ENCODE measurements around the gene ODAD4.

The ODAD4 gene

DNA sequence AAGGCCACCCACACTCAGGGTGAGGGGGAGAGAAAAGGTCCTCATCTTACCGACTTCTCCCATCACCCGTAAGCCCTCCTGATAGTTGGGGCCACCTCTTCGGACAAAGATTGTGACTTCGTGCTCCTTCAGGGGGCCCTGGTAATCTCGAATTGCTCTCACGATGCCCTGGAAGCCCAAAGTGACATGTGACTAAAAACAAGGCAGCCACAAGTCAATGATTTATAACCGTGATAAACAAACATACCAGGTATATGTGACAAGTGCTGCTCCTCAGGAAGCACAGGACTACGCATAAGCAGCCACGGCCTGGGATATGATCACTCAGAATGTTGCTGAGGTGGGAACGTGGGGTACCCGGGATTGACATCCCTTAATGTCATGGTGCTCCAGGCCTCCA lies 28.8 kb upstream of the ODAD4 start:
- DNase-seq (ENCODE audit: low read depth) = no peak
- H3K4me3 ChIP-seq (ENCODE audit: low read depth, low read length) = no peak overlapping the region
- TF ChIP-seq MYC (IDR thresholded peaks at IDR 0.05; ENCODE audit: low read depth, low read length) (no peak), POLR2A (IDR thresholded peaks at IDR 0.05; ENCODE audit: extremely low read depth, insufficient read length) (no peak)
- TF ChIP-seq, protein P1, sequence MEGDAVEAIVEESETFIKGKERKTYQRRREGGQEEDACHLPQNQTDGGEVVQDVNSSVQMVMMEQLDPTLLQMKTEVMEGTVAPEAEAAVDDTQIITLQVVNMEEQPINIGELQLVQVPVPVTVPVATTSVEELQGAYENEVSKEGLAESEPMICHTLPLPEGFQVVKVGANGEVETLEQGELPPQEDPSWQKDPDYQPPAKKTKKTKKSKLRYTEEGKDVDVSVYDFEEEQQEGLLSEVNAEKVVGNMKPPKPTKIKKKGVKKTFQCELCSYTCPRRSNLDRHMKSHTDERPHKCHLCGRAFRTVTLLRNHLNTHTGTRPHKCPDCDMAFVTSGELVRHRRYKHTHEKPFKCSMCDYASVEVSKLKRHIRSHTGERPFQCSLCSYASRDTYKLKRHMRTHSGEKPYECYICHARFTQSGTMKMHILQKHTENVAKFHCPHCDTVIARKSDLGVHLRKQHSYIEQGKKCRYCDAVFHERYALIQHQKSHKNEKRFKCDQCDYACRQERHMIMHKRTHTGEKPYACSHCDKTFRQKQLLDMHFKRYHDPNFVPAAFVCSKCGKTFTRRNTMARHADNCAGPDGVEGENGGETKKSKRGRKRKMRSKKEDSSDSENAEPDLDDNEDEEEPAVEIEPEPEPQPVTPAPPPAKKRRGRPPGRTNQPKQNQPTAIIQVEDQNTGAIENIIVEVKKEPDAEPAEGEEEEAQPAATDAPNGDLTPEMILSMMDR (IDR thresholded peaks at IDR 0.05; ENCODE audit: low read depth, low read length) = no peak
- TF ChIP-seq, protein P2, sequence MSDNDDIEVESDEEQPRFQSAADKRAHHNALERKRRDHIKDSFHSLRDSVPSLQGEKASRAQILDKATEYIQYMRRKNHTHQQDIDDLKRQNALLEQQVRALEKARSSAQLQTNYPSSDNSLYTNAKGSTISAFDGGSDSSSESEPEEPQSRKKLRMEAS (IDR thresholded peaks at IDR 0.05; ENCODE audit: low read depth, low read length) = no peak

DNA sequence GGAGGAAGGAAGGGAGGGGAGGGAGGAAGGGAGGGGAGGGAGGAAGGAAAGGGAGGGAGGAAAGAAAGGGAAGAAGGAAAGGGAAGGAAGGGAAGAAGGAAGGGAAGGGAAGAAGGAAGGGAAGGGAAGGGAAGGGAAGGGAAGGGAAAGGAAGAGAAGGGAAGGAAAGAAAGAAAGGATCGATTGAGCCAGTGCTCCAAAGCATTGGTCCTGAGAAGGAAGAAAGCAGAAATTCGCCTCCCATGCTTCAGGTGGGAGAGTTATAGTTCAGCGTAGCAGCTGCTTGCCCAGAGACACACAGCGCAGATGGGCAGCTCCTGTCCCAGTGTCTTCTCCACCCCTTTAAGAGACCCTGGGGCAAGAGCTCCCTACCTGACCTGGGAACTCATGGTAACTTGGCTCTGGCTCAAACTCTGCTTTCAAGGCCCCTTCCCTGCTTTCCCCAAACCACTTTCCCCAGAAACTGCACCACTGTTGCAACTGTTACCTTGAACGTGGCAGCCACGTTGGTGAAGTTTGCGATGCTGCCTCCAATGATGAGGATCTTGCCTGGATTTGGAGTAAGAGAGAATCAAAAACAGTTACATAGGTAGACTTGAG lies 26.1 kb upstream of the ODAD4 start:
- TF ChIP-seq MYC (IDR thresholded peaks at IDR 0.05; ENCODE audit: low read depth, low read length) (no peak), POLR2A (IDR thresholded peaks at IDR 0.05; ENCODE audit: extremely low read depth, insufficient read length) (no peak)
- TF ChIP-seq, protein P1 (IDR thresholded peaks at IDR 0.05; ENCODE audit: low read depth, low read length) = no peak
- TF ChIP-seq, protein P2 (IDR thresholded peaks at IDR 0.05; ENCODE audit: low read depth, low read length) = no peak
- DNase-seq (ENCODE audit: low read depth) = no peak
- H3K4me3 ChIP-seq (ENCODE audit: low read depth, low read length) = no peak overlapping the region

DNA sequence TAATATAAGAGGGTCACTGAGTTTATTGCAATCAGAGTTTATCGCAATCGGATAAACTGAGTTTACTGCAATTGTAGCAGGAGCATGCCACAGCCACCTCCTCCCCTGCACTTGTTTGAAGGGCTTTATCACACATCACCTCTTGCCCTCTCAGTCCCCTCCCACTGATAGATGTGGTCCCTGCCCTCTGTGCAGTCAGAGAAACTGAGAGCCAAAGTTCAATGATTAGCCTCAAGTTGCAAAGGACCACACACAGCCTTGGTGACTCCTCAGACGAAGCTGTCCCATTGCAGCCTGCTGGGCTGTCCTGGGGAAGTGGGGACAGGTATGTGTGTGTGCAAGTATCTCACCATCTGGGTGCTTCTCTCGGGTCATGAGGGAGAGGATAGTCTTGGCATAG lies 25.2 kb upstream of the ODAD4 start:
- DNase-seq (ENCODE audit: low read depth) = no peak
- TF ChIP-seq MYC (IDR thresholded peaks at IDR 0.05; ENCODE audit: low read depth, low read length) (no peak), POLR2A (IDR thresholded peaks at IDR 0.05; ENCODE audit: extremely low read depth, insufficient read length) (no peak)
- TF ChIP-seq, protein P2 (IDR thresholded peaks at IDR 0.05; ENCODE audit: low read depth, low read length) = no peak
- TF ChIP-seq, protein P1 (IDR thresholded peaks at IDR 0.05; ENCODE audit: low read depth, low read length) = no peak
- no peak overlapping the region for H3K4me3 ChIP-seq (ENCODE audit: low read depth, low read length)

DNA sequence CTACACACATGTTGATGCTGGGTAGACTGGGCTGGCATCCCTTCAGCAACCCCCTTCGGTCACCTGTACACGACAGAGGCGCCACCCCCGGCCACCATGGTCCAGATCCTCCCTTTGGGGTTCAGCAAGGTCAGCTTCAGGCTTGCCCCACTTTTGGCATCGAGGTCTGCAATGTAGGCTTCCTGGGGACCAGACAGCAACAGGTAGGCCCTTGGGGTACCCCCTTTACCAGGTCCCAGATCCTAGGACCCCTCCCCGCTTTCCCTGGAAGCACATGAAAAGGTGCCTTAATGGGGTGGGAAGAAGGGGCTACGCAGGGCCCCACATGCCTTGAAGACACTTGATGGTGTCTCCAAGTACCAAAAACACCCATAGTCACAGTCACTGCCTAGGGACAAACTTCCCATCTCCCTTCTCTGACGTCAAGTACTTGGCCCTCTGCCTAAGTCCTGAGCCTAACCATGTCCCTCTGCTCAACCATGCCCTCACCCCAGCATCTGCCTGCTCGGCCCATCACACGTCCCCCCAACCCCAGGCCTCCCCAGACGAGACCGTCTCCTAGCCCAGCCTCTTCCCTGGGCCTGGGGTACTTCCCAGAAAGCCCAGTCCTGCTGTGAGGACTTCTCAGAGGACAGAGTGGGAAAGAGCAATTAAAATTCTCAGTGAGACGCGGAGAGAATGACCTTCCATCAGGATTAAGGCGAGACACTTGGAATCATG lies 23.8 kb upstream of the ODAD4 start:
- no peak for DNase-seq (ENCODE audit: low read depth)

DNA sequence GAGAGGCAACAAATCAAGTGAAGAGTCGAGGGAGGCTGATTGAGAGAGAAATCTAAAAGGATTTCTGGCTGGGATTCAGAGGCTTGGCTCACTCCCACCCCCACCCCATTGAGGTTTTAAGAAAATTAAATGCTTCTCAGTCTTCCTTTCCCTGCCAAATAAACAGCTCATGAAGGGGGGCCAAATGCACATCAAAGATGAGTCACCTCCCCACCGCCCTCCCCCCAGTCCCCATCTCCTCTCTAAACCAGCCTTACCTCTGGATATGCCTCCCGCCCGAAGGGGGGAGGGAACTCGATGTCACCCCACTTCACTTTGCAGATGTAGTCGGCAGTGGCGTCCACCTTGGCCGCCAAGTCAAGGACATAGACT lies 23.2 kb upstream of the ODAD4 start:
- no peak for DNase-seq (ENCODE audit: low read depth)
- no peak overlapping the region for H3K4me3 ChIP-seq (ENCODE audit: low read depth, low read length)
- TF ChIP-seq, protein P1 (IDR thresholded peaks at IDR 0.05; ENCODE audit: low read depth, low read length) = no peak
- no peak for TF ChIP-seq POLR2A (IDR thresholded peaks at IDR 0.05; ENCODE audit: extremely low read depth, insufficient read length)
- TF ChIP-seq, protein P2 (IDR thresholded peaks at IDR 0.05; ENCODE audit: low read depth, low read length) = no peak
- TF ChIP-seq MYC (IDR thresholded peaks at IDR 0.05; ENCODE audit: low read depth, low read length) = no peak

More for the DNA sequence above, 23.8 kb upstream of the ODAD4 start:
- H3K4me3 ChIP-seq (ENCODE audit: low read depth, low read length) = no peak overlapping the region
- TF ChIP-seq MYC (IDR thresholded peaks at IDR 0.05; ENCODE audit: low read depth, low read length) (no peak), POLR2A (IDR thresholded peaks at IDR 0.05; ENCODE audit: extremely low read depth, insufficient read length) (no peak)
- TF ChIP-seq, protein P1 (IDR thresholded peaks at IDR 0.05; ENCODE audit: low read depth, low read length) = no peak
- TF ChIP-seq, protein P2 (IDR thresholded peaks at IDR 0.05; ENCODE audit: low read depth, low read length) = no peak

All from NB4 (cell line).